Measurements from ENCODE around the gene DHRSX. TPM values are rescaled to one million over a fixed set of nuclear protein-coding genes. Genes with fewer than 3 reads are reported as not detected.

Gene DHRSX
- total and polyA plus RNA-seq, 9 of the 15 experiments (the other 6 are each of a cell fraction or from before 2014, with no cell fraction given) = 0.59 to 11.0 (median 6.2) TPM

DNA sequence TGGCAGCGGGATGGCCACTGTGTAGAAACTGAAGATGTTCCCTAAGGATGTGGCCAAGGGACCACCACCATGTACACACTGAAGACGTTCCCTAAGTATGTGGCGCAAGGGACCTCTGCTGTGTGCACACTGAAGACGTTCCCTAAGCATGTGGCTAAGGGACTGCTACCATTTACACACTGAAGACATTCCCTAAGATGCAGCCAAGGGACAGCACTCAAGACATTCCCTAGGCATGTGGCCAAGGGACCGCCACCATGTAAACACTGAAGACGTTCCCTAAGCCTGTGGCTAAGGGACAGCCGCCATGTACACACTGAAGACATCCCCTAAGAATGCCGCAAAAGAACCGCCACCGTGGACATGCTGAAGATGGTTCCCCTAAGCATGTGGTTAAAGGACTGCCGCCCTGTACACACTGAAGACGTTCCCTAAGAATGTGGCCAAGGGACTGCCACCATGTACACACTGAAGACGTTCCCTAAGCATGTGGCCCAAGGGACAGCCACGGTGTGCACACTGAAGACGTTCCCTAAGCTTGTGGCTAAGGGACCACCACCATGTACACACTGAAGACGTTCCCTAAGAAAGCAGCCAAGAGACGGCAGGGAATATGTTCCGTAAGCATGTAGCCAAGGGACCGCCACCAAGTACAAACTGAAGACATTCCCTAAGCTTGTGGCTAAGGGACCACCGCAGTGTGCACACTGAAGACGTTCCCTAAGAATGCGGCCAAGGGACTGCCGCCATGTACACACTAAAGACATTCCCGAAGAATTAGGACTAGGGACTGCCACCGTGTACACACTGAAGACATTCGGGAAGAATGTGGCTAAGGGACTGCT, 43.3 kb downstream of the DHRSX start (continued):
- TF ChIP-seq, protein P1, sequence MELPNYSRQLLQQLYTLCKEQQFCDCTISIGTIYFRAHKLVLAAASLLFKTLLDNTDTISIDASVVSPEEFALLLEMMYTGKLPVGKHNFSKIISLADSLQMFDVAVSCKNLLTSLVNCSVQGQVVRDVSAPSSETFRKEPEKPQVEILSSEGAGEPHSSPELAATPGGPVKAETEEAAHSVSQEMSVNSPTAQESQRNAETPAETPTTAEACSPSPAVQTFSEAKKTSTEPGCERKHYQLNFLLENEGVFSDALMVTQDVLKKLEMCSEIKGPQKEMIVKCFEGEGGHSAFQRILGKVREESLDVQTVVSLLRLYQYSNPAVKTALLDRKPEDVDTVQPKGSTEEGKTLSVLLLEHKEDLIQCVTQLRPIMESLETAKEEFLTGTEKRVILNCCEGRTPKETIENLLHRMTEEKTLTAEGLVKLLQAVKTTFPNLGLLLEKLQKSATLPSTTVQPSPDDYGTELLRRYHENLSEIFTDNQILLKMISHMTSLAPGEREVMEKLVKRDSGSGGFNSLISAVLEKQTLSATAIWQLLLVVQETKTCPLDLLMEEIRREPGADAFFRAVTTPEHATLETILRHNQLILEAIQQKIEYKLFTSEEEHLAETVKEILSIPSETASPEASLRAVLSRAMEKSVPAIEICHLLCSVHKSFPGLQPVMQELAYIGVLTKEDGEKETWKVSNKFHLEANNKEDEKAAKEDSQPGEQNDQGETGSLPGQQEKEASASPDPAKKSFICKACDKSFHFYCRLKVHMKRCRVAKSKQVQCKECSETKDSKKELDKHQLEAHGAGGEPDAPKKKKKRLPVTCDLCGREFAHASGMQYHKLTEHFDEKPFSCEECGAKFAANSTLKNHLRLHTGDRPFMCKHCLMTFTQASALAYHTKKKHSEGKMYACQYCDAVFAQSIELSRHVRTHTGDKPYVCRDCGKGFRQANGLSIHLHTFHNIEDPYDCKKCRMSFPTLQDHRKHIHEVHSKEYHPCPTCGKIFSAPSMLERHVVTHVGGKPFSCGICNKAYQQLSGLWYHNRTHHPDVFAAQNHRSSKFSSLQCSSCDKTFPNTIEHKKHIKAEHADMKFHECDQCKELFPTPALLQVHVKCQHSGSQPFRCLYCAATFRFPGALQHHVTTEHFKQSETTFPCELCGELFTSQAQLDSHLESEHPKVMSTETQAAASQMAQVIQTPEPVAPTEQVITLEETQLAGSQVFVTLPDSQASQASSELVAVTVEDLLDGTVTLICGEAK (IDR thresholded peaks at IDR 0.05) = peak; percentile 23; the same call in 1 of the 2 replicates
- TF ChIP-seq, protein P1 (CRISPR knock-in tag; IDR thresholded peaks at IDR 0.05) = no peak
- TF ChIP-seq FOXM1 (IDR thresholded peaks at IDR 0.05; ENCODE audit: low read depth) (peak; percentile 99), FOXM1 (CRISPR knock-in tag; IDR thresholded peaks at IDR 0.05; ENCODE audit: low read depth) (no peak), MYC (IDR thresholded peaks at IDR 0.05; ENCODE audit: low read depth, low read length) (peak; percentile 68), MYC (CRISPR knock-in tag; IDR thresholded peaks at IDR 0.05; ENCODE audit: borderline replicate concordance, low read depth) (peak; percentile 31; the same call in 1 of the 2 replicates), POLR2G (IDR thresholded peaks at IDR 0.05; ENCODE audit: low read depth, low read length) (no peak), TRIM24 (IDR thresholded peaks at IDR 0.05) (peak; percentile 21 to 24; a peak in 1 of 4 replicates), NCOA1 (IDR thresholded peaks at IDR 0.05; ENCODE audit: low read depth) (peak; percentile 58; the same call in 1 of the 2 replicates)
- TF ChIP-seq, protein P2, sequence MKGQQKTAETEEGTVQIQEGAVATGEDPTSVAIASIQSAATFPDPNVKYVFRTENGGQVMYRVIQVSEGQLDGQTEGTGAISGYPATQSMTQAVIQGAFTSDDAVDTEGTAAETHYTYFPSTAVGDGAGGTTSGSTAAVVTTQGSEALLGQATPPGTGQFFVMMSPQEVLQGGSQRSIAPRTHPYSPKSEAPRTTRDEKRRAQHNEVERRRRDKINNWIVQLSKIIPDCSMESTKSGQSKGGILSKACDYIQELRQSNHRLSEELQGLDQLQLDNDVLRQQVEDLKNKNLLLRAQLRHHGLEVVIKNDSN (CRISPR knock-in tag; IDR thresholded peaks at IDR 0.05) = peak; percentile 41
- TF ChIP-seq, protein P3, sequence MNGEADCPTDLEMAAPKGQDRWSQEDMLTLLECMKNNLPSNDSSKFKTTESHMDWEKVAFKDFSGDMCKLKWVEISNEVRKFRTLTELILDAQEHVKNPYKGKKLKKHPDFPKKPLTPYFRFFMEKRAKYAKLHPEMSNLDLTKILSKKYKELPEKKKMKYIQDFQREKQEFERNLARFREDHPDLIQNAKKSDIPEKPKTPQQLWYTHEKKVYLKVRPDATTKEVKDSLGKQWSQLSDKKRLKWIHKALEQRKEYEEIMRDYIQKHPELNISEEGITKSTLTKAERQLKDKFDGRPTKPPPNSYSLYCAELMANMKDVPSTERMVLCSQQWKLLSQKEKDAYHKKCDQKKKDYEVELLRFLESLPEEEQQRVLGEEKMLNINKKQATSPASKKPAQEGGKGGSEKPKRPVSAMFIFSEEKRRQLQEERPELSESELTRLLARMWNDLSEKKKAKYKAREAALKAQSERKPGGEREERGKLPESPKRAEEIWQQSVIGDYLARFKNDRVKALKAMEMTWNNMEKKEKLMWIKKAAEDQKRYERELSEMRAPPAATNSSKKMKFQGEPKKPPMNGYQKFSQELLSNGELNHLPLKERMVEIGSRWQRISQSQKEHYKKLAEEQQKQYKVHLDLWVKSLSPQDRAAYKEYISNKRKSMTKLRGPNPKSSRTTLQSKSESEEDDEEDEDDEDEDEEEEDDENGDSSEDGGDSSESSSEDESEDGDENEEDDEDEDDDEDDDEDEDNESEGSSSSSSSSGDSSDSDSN (IDR thresholded peaks at IDR 0.05; ENCODE audit: borderline replicate concordance in 1 of 2, low read depth in 2 of 2, low read length in 2 of 2) = peak in 1 of 2 experiments; percentile 11; a peak in 1 of 4 replicates
- TF ChIP-seq, protein P4, sequence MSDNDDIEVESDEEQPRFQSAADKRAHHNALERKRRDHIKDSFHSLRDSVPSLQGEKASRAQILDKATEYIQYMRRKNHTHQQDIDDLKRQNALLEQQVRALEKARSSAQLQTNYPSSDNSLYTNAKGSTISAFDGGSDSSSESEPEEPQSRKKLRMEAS (CRISPR knock-in tag; IDR thresholded peaks at IDR 0.05) = peak; percentile 68
